H1 (cell line): ENCODE data around the gene RRN3. TPM values are rescaled to one million over a fixed set of nuclear protein-coding genes. Genes with fewer than 3 reads are reported as not detected.
"Not testable (repeated sequence)": the region's sequence is repeated elsewhere in the genome, so short reads cannot be mapped to it uniquely, and the experiment has no call there.

Experiments
- CTCF ChIA-PET: fragments of 300-600 bp; sonication (Branson Sonifier 250); formaldehyde crosslinking; loops from one replicate; lab custom pipeline; 2021; ENCODE audit not compliant: partially characterized antibody; lab: Charles Lee
- POLR2A ChIA-PET: fragments of 300-600 bp; sonication (Branson Sonifier 250); formaldehyde crosslinking; loops from one replicate; lab custom pipeline; 2021; ENCODE audit warnings: inconsistent platforms; ENCODE audit not compliant: partially characterized antibody; lab: Charles Lee
- DNase-seq, 2 experiments: peaks; one replicate each; pipeline versions ENCODE4 v3.0.0 to v3.0.0-alpha.2; 2010 to 2022; ENCODE audit warnings: low spot score in 2 of 2, low read depth in 1 of 2, mixed read lengths in 1 of 2
- FAIRE-seq: peaks from 2 replicates; lab custom pipeline; 2011; peaks lifted over from hg19 to GRCh38; lab: Jason Lieb, UNC
- H2AFZ ChIP-seq: 2 replicates; pipeline ENCODE4 v1.8.1; 2012; ENCODE audit warnings: low read length, inconsistent platforms
- H2AK5ac ChIP-seq: 2 replicates; pipeline ENCODE4 v1.6.1; 2013; ENCODE audit warnings: low read depth, low read length
- H2BK120ac ChIP-seq: replicated peaks from 2 replicates; pipeline ENCODE3; 2013; ENCODE audit warnings: low read depth, low read length, inconsistent platforms
- H2BK12ac ChIP-seq: 2 replicates; pipeline ENCODE4 v1.6.1; 2013; ENCODE audit warnings: low read depth, low read length
- H2BK15ac ChIP-seq: 2 replicates; pipeline ENCODE4 v1.6.1; 2013; ENCODE audit warnings: low read length
- H2BK20ac ChIP-seq: 2 replicates; pipeline ENCODE4 v1.6.1; 2013; ENCODE audit warnings: low read length
- H2BK5ac ChIP-seq: 2 replicates; pipeline ENCODE4 v1.6.1; 2013; ENCODE audit warnings: low read depth, low read length
- H3K14ac ChIP-seq: 2 replicates; pipeline ENCODE4 v1.6.1; 2013; ENCODE audit warnings: inconsistent platforms; ENCODE audit not compliant: insufficient read length
- H3K18ac ChIP-seq: 2 replicates; pipeline ENCODE4 v1.6.1; 2013; ENCODE audit warnings: low read length; ENCODE audit errors: extremely low read depth
- H3K23ac ChIP-seq: 2 replicates; pipeline ENCODE4 v1.6.1; 2013; ENCODE audit warnings: inconsistent platforms; ENCODE audit not compliant: insufficient read length
- H3K23me2 ChIP-seq: 2 replicates; pipeline ENCODE4 v1.6.1; 2013; ENCODE audit warnings: low read depth, low read length
- H3K27ac ChIP-seq: 2 replicates; pipeline ENCODE4 v1.6.1; 2011; ENCODE audit warnings: low read depth, low read length, inconsistent platforms
- H3K27me3 ChIP-seq, 4 experiments: replicated peaks in 1 of 4; 1 replicate in 1 of 4; 2 replicates in 3 of 4; pipeline versions ENCODE4 v1.6.1 to v1.8.1; 2011 to 2013; ENCODE audit warnings: low read length in 3 of 4, mild to moderate bottlenecking in 3 of 4, inconsistent platforms in 2 of 4, mixed read lengths in 2 of 4, moderate library complexity in 1 of 4; ENCODE audit not compliant: control insufficient read depth in 3 of 4, insufficient read depth in 3 of 4; ENCODE audit errors: extremely low read depth in 1 of 4
- H3K36me3 ChIP-seq, 4 experiments: 2 replicates each; pipeline versions ENCODE4 v1.6.1 to v1.8.1; 2011 to 2013; ENCODE audit warnings: mild to moderate bottlenecking in 4 of 4, low read length in 3 of 4, moderate library complexity in 2 of 4, control low read depth in 1 of 4, inconsistent platforms in 1 of 4; ENCODE audit not compliant: insufficient read depth in 4 of 4, control insufficient read depth in 2 of 4
- H3K4ac ChIP-seq: replicated peaks from 2 replicates; pipeline ENCODE3; 2013; ENCODE audit warnings: low read length, low read depth, mixed read lengths, inconsistent platforms; ENCODE audit not compliant: insufficient read length
- H3K4me1 ChIP-seq, 4 experiments: replicated peaks in 1 of 4; 1 replicate in 1 of 4; 2 replicates in 3 of 4; pipeline versions ENCODE4 v1.6.1 to v1.8.1; 2011 to 2013; ENCODE audit warnings: low read length in 3 of 4, inconsistent platforms in 2 of 4, mixed read lengths in 1 of 4; ENCODE audit not compliant: insufficient read depth in 4 of 4, control insufficient read depth in 3 of 4
- H3K4me2 ChIP-seq, 2 experiments: 2 replicates each; pipeline versions ENCODE4 v1.6.1 to v1.8.1; 2011 to 2013; ENCODE audit warnings: low read depth in 2 of 2, low read length in 2 of 2, control low read depth in 1 of 2, inconsistent platforms in 1 of 2, mild to moderate bottlenecking in 1 of 2; ENCODE audit not compliant: insufficient read depth in 1 of 2
- H3K4me3 ChIP-seq, 4 experiments: fragments of 200-600, 300-600 bp in 1 of 4; sonication (generic), shearing (Covaris generic), sonication (Bioruptor Twin) in 1 of 4; 2 replicates each; pipeline versions ENCODE4 v1.5.1 to v1.8.1; 2011 to 2016; ENCODE audit warnings: low read length in 4 of 4, low read depth in 3 of 4, control low read depth in 2 of 4, inconsistent platforms in 2 of 4, mild to moderate bottlenecking in 2 of 4, mixed read lengths in 1 of 4, moderate library complexity in 1 of 4; ENCODE audit not compliant: insufficient read depth in 2 of 4; ENCODE audit errors: extremely low read depth in 1 of 4
- H3K56ac ChIP-seq: replicated peaks from 2 replicates; pipeline ENCODE3; 2013; ENCODE audit warnings: low read depth, mild to moderate bottlenecking, mixed read lengths, low read length, inconsistent platforms; ENCODE audit not compliant: insufficient read length
- H3K79me1 ChIP-seq: 2 replicates; pipeline ENCODE4 v1.6.1; 2013; ENCODE audit warnings: low read depth, low read length, control low read depth
- H3K79me2 ChIP-seq, 2 experiments: 2 replicates each; pipeline versions ENCODE4 v1.6.1 to v1.8.1; 2012 to 2013; ENCODE audit warnings: low read length in 2 of 2, mild to moderate bottlenecking in 2 of 2, inconsistent platforms in 1 of 2; ENCODE audit not compliant: insufficient read depth in 2 of 2, control insufficient read depth in 1 of 2
- H3K9ac ChIP-seq, 4 experiments: replicated peaks in 1 of 4; 1 replicate in 1 of 4; 2 replicates in 3 of 4; pipeline versions ENCODE4 v1.6.1 to v1.8.1; 2011 to 2013; ENCODE audit warnings: low read depth in 3 of 4, low read length in 3 of 4, control low read depth in 2 of 4, mild to moderate bottlenecking in 2 of 4, moderate library complexity in 2 of 4, inconsistent platforms in 1 of 4; ENCODE audit errors: extremely low read depth in 1 of 4
- H3K9me3 ChIP-seq, 2 experiments: 2 replicates each; pipeline versions ENCODE4 v1.6.1 to v1.8.1; 2012 to 2013; ENCODE audit warnings: mild to moderate bottlenecking in 2 of 2, moderate library complexity in 2 of 2, control low read depth in 1 of 2, inconsistent platforms in 1 of 2, low read depth in 1 of 2, low read length in 1 of 2, mixed read lengths in 1 of 2; ENCODE audit not compliant: insufficient read depth in 2 of 2
- H4K20me1 ChIP-seq, 2 experiments: replicated peaks in 1 of 2; 2 replicates each; pipeline versions ENCODE3 to v1.8.1; 2011 to 2013; ENCODE audit warnings: inconsistent platforms in 2 of 2, low read length in 2 of 2, mild to moderate bottlenecking in 1 of 2; ENCODE audit not compliant: insufficient read depth in 2 of 2, control insufficient read depth in 1 of 2
- H4K5ac ChIP-seq: 2 replicates; pipeline ENCODE4 v1.6.1; 2013; ENCODE audit warnings: low read length, low read depth, mixed read lengths, inconsistent platforms; ENCODE audit not compliant: insufficient read length
- H4K8ac ChIP-seq: 2 replicates; pipeline ENCODE4 v1.8.0; 2013; ENCODE audit warnings: mild to moderate bottlenecking, moderate library complexity, low read length, inconsistent platforms; ENCODE audit not compliant: insufficient read depth; ENCODE audit errors: extremely low read depth
- H4K91ac ChIP-seq: replicated peaks from 2 replicates; pipeline ENCODE3; 2013; ENCODE audit warnings: low read length, mixed read lengths, inconsistent platforms; ENCODE audit not compliant: insufficient read length
- WGBS, 2 experiments: shearing (Covaris generic) in 1 of 2; methylation state at CpG; one replicate each; pipeline versions ENCODE4 v1.1.6 to v1.1.7; 2013 to 2015; ENCODE audit warnings: low lambda C conversion rate in 2 of 2, mixed read lengths in 2 of 2, inconsistent platforms in 1 of 2, low coverage in 1 of 2, missing lambda C conversion rate in 1 of 2; ENCODE audit not compliant: insufficient replicate concordance in 2 of 2, insufficient coverage in 1 of 2, insufficient read length in 1 of 2; ENCODE audit errors: extremely low coverage in 1 of 2, missing lambda C conversion rate in 1 of 2; 5-methylcytosine and 5-hydroxymethylcytosine counted together
- polyA plus RNA-seq, 7 experiments: library from polyadenylated mRNA; depleted of rRNA in 3 of 7; stranded (reverse) in 5 of 7; unstranded in 2 of 7; fragments of >200 nt in 5 of 7; fragments of 200-250 nt in 2 of 7; gene quantifications; 1 replicate in 5 of 7; 2 replicates in 1 of 7; 4 replicates in 1 of 7; pipeline versions ENCODE4 v1.2.1 to v1.2.3, GENCODE V29; 2011 to 2013; ENCODE audit warnings: missing spikeins in 2 of 7, mixed read lengths in 2 of 7
- total RNA-seq: library from RNA; stranded (reverse); fragmentation: NEBNext Ultra II Directional; extraction: Animal tissue kit (Norgen Biotek cat#: 25700); gene quantifications from 2 replicates; pipeline ENCODE4 v1.2.1, GENCODE V29; 2021

The RRN3 gene
- total and polyA plus RNA-seq, 2 of the 8 experiments (the other 6 are each of a cell fraction or from before 2014, with no cell fraction given), result 15.1 to 26.0 TPM

- H3K4me2 ChIP-seq, H3K27ac ChIP-seq, H2BK12ac ChIP-seq, H3K36me3 ChIP-seq, H3K79me1 ChIP-seq, H3K14ac ChIP-seq, FAIRE-seq, H4K5ac ChIP-seq, H2BK15ac ChIP-seq, H3K4me3 ChIP-seq, CTCF ChIA-PET, H2AK5ac ChIP-seq, DNase-seq, H4K8ac ChIP-seq, H2BK20ac ChIP-seq, H2BK5ac ChIP-seq, H4K20me1 ChIP-seq, H3K4me1 ChIP-seq, H3K27me3 ChIP-seq, H2BK120ac ChIP-seq, H3K23me2 ChIP-seq, H3K23ac ChIP-seq, H3K4ac ChIP-seq, H3K9me3 ChIP-seq, H3K9ac ChIP-seq, H3K18ac ChIP-seq, H3K56ac ChIP-seq, H3K79me2 ChIP-seq, H2AFZ ChIP-seq, H4K91ac ChIP-seq: not testable (repeated sequence)
- WGBS, 2 experiments, result 93% methylated on average over 5 of the region's 5 CpGs; no CpG with 5 or more reads in 1 of the 2 experiments
- POLR2A ChIA-PET, result interaction anchor here (1.1 kb wide), 1 partner anchor 10 kb away, joined by 4 read pairs; no protein-coding TSS in a partner anchor
Observed at GRCh38 chr16:15100372-15100987, 6.4 kb upstream of the RRN3 start.

GRCh38 chr16:15099366-15099909 lies 5.4 kb upstream of the RRN3 start:
- H3K9ac ChIP-seq, H3K79me2 ChIP-seq, H3K18ac ChIP-seq, H2BK120ac ChIP-seq, H3K27ac ChIP-seq, H3K56ac ChIP-seq, H4K20me1 ChIP-seq, H3K36me3 ChIP-seq, H2BK5ac ChIP-seq, H3K27me3 ChIP-seq, FAIRE-seq, H3K4ac ChIP-seq, H3K23me2 ChIP-seq, H4K8ac ChIP-seq, H2BK20ac ChIP-seq, H3K79me1 ChIP-seq, H3K14ac ChIP-seq, CTCF ChIA-PET, H3K9me3 ChIP-seq, H3K23ac ChIP-seq, H2BK12ac ChIP-seq, H4K5ac ChIP-seq, H2BK15ac ChIP-seq, H4K91ac ChIP-seq, H3K4me3 ChIP-seq, H2AK5ac ChIP-seq, H3K4me2 ChIP-seq, H3K4me1 ChIP-seq, DNase-seq, H2AFZ ChIP-seq: not testable (repeated sequence)
- WGBS, 2 experiments, result 86% methylated on average over 2 of the region's 2 CpGs; no CpG with 5 or more reads in 1 of the 2 experiments
- POLR2A ChIA-PET, result interaction anchor here (0.6 kb wide), 1 partner anchor 748 kb away, joined by 4 read pairs; no protein-coding TSS in a partner anchor
